ENCODE measurements around the gene ADGRL3.

The ADGRL3 gene

GRCh38 chr4:62037571-62037970 lies 837.4 kb downstream of the ADGRL3 start:
- Histone ChIP-seq H3K27me3 (ENCODE audit: control insufficient read depth, insufficient read depth, low read length) (no peaks in the 10 kb centered on the region), H3K4me1 (ENCODE audit: control insufficient read depth, insufficient read depth, low read length) (no peaks in the 10 kb centered on the region), H3K36me3 (ENCODE audit: control insufficient read depth, insufficient read depth, low read length) (no peaks in the 10 kb centered on the region), H3K4me3 (ENCODE audit: low read length) (no peak overlapping the region), H3K9me3 (ENCODE audit: control insufficient read depth, low read length) (no peaks in the 10 kb centered on the region), H3K9ac (ENCODE audit: low read length) (no peak overlapping the region)

- Histone ChIP-seq H3K9me3 (ENCODE audit: control insufficient read depth, low read length) (no peaks in the 10 kb centered on the region), H3K4me3 (ENCODE audit: low read length) (no peak overlapping the region), H3K36me3 (ENCODE audit: control insufficient read depth, insufficient read depth, low read length) (no peaks in the 10 kb centered on the region), H3K27me3 (ENCODE audit: control insufficient read depth, insufficient read depth, low read length) (no peaks in the 10 kb centered on the region), H3K9ac (ENCODE audit: low read length) (no peak overlapping the region), H3K4me1 (ENCODE audit: control insufficient read depth, insufficient read depth, low read length) (no peaks in the 10 kb centered on the region)
These were observed 851.2 kb downstream of the ADGRL3 start for GRCh38 chr4:62051332-62051731.

GRCh38 chr4:62053974-62054373 lies 853.8 kb downstream of the ADGRL3 start:
- no peak overlapping the region for H3K4me3 ChIP-seq (ENCODE audit: low read length)
- H3K9ac ChIP-seq (ENCODE audit: low read length), result no peak overlapping the region
- no peaks in the 10 kb centered on the region for H3K36me3 ChIP-seq (ENCODE audit: control insufficient read depth, insufficient read depth, low read length)
- H3K27me3 ChIP-seq (ENCODE audit: control insufficient read depth, insufficient read depth, low read length), result no peaks in the 10 kb centered on the region
- no peaks in the 10 kb centered on the region for H3K4me1 ChIP-seq (ENCODE audit: control insufficient read depth, insufficient read depth, low read length)
- H3K9me3 ChIP-seq (ENCODE audit: control insufficient read depth, low read length), result no peaks in the 10 kb centered on the region

- Histone ChIP-seq H3K4me3 (ENCODE audit: low read length) (no peak overlapping the region), H3K27me3 (ENCODE audit: control insufficient read depth, insufficient read depth, low read length) (no peaks in the 10 kb centered on the region), H3K4me1 (ENCODE audit: control insufficient read depth, insufficient read depth, low read length) (no peaks in the 10 kb centered on the region), H3K9ac (ENCODE audit: low read length) (no peak overlapping the region), H3K36me3 (ENCODE audit: control insufficient read depth, insufficient read depth, low read length) (no peaks in the 10 kb centered on the region), H3K9me3 (ENCODE audit: control insufficient read depth, low read length) (no peaks in the 10 kb centered on the region)
These were observed 856.9 kb downstream of the ADGRL3 start for GRCh38 chr4:62057031-62057430.

- H3K9me3 ChIP-seq (ENCODE audit: control insufficient read depth, low read length), result no peaks in the 10 kb centered on the region
- no peak overlapping the region for H3K4me3 ChIP-seq (ENCODE audit: low read length)
- no peaks in the 10 kb centered on the region for H3K27me3 ChIP-seq (ENCODE audit: control insufficient read depth, insufficient read depth, low read length)
- H3K36me3 ChIP-seq (ENCODE audit: control insufficient read depth, insufficient read depth, low read length), result no peaks in the 10 kb centered on the region
- no peak overlapping the region for H3K9ac ChIP-seq (ENCODE audit: low read length)
- no peaks in the 10 kb centered on the region for H3K4me1 ChIP-seq (ENCODE audit: control insufficient read depth, insufficient read depth, low read length)
These were observed 858.4 kb downstream of the ADGRL3 start for GRCh38 chr4:62058571-62058970.

- Histone ChIP-seq H3K9me3 (ENCODE audit: control insufficient read depth, low read length) (no peaks in the 10 kb centered on the region), H3K9ac (ENCODE audit: low read length) (no peak overlapping the region), H3K4me1 (ENCODE audit: control insufficient read depth, insufficient read depth, low read length) (no peaks in the 10 kb centered on the region), H3K27me3 (ENCODE audit: control insufficient read depth, insufficient read depth, low read length) (no peaks in the 10 kb centered on the region), H3K36me3 (ENCODE audit: control insufficient read depth, insufficient read depth, low read length) (no peaks in the 10 kb centered on the region), H3K4me3 (ENCODE audit: low read length) (no peak overlapping the region)
These were observed 870.2 kb downstream of the ADGRL3 start for GRCh38 chr4:62070291-62070852.

GRCh38 chr4:62075089-62075488 lies 875.0 kb downstream of the ADGRL3 start:
- Histone ChIP-seq H3K9ac (ENCODE audit: low read length) (no peak overlapping the region), H3K4me1 (ENCODE audit: control insufficient read depth, insufficient read depth, low read length) (no peaks in the 10 kb centered on the region), H3K9me3 (ENCODE audit: control insufficient read depth, low read length) (no peaks in the 10 kb centered on the region), H3K36me3 (ENCODE audit: control insufficient read depth, insufficient read depth, low read length) (no peaks in the 10 kb centered on the region), H3K4me3 (ENCODE audit: low read length) (no peak overlapping the region), H3K27me3 (ENCODE audit: control insufficient read depth, insufficient read depth, low read length) (no peaks in the 10 kb centered on the region)

GRCh38 chr4:62075521-62075920 lies 875.4 kb downstream of the ADGRL3 start:
- H3K4me3 ChIP-seq (ENCODE audit: low read length), result no peak overlapping the region
- no peaks in the 10 kb centered on the region for H3K36me3 ChIP-seq (ENCODE audit: control insufficient read depth, insufficient read depth, low read length)
- H3K4me1 ChIP-seq (ENCODE audit: control insufficient read depth, insufficient read depth, low read length), result no peaks in the 10 kb centered on the region
- no peaks in the 10 kb centered on the region for H3K27me3 ChIP-seq (ENCODE audit: control insufficient read depth, insufficient read depth, low read length)
- no peaks in the 10 kb centered on the region for H3K9me3 ChIP-seq (ENCODE audit: control insufficient read depth, low read length)
- no peak overlapping the region for H3K9ac ChIP-seq (ENCODE audit: low read length)

- Histone ChIP-seq H3K4me3 (ENCODE audit: low read length) (no peak overlapping the region), H3K4me1 (ENCODE audit: control insufficient read depth, insufficient read depth, low read length) (no peaks in the 10 kb centered on the region), H3K36me3 (ENCODE audit: control insufficient read depth, insufficient read depth, low read length) (no peaks in the 10 kb centered on the region), H3K9me3 (ENCODE audit: control insufficient read depth, low read length) (no peaks in the 10 kb centered on the region), H3K9ac (ENCODE audit: low read length) (no peak overlapping the region), H3K27me3 (ENCODE audit: control insufficient read depth, insufficient read depth, low read length) (no peaks in the 10 kb centered on the region)
These were observed 877.3 kb downstream of the ADGRL3 start for GRCh38 chr4:62077406-62077805.

GRCh38 chr4:62080431-62080830 lies 880.3 kb downstream of the ADGRL3 start:
- Histone ChIP-seq H3K27me3 (ENCODE audit: control insufficient read depth, insufficient read depth, low read length) (no peaks in the 10 kb centered on the region), H3K9ac (ENCODE audit: low read length) (no peak overlapping the region), H3K9me3 (ENCODE audit: control insufficient read depth, low read length) (no peaks in the 10 kb centered on the region), H3K4me1 (ENCODE audit: control insufficient read depth, insufficient read depth, low read length) (no peaks in the 10 kb centered on the region), H3K36me3 (ENCODE audit: control insufficient read depth, insufficient read depth, low read length) (no peaks in the 10 kb centered on the region), H3K4me3 (ENCODE audit: low read length) (no peak overlapping the region)

- no peak overlapping the region for H3K4me3 ChIP-seq (ENCODE audit: low read length)
These were observed 887.6 kb downstream of the ADGRL3 start for GRCh38 chr4:62087706-62088105.

GRCh38 chr4:62093735-62094134 lies 893.6 kb downstream of the ADGRL3 start:
- H3K4me3 ChIP-seq (ENCODE audit: low read length), result no peak overlapping the region
- no peaks in the 10 kb centered on the region for H3K27me3 ChIP-seq (ENCODE audit: control insufficient read depth, insufficient read depth, low read length)
- H3K9ac ChIP-seq (ENCODE audit: low read length), result no peak overlapping the region
- H3K4me1 ChIP-seq (ENCODE audit: control insufficient read depth, insufficient read depth, low read length), result no peaks in the 10 kb centered on the region
- no peaks in the 10 kb centered on the region for H3K36me3 ChIP-seq (ENCODE audit: control insufficient read depth, insufficient read depth, low read length)
- no peaks in the 10 kb centered on the region for H3K9me3 ChIP-seq (ENCODE audit: control insufficient read depth, low read length)

More at GRCh38 chr4:62087706-62088105, 887.6 kb downstream of the ADGRL3 start:
- H3K4me1 ChIP-seq (ENCODE audit: control insufficient read depth, insufficient read depth, low read length), result no peaks in the 10 kb centered on the region
- no peak overlapping the region for H3K9ac ChIP-seq (ENCODE audit: low read length)
- H3K27me3 ChIP-seq (ENCODE audit: control insufficient read depth, insufficient read depth, low read length), result no peaks in the 10 kb centered on the region
- no peaks in the 10 kb centered on the region for H3K36me3 ChIP-seq (ENCODE audit: control insufficient read depth, insufficient read depth, low read length)
- no peaks in the 10 kb centered on the region for H3K9me3 ChIP-seq (ENCODE audit: control insufficient read depth, low read length)

- H3K9me3 ChIP-seq (ENCODE audit: control insufficient read depth, low read length), result no peaks in the 10 kb centered on the region
- no peak overlapping the region for H3K4me3 ChIP-seq (ENCODE audit: low read length)
- no peaks in the 10 kb centered on the region for H3K27me3 ChIP-seq (ENCODE audit: control insufficient read depth, insufficient read depth, low read length)
- no peaks in the 10 kb centered on the region for H3K4me1 ChIP-seq (ENCODE audit: control insufficient read depth, insufficient read depth, low read length)
- no peaks in the 10 kb centered on the region for H3K36me3 ChIP-seq (ENCODE audit: control insufficient read depth, insufficient read depth, low read length)
- no peak overlapping the region for H3K9ac ChIP-seq (ENCODE audit: low read length)
These were observed 896.8 kb downstream of the ADGRL3 start for GRCh38 chr4:62096881-62097280.

Measured in mucosa of stomach (tissue), 1 donor.